Activated T-cell treated with anti-CD3 and anti-CD28 coated beads for 1 hour (primary cell): ENCODE data around the gene SFPQ.
"Not testable (repeated sequence)": the region's sequence is repeated elsewhere in the genome, so short reads cannot be mapped to it uniquely, and the experiment has no call there.

Experiments
- DNase-seq: peaks from one replicate; pipeline ENCODE4 v3.0.0-alpha.2; 2020; ENCODE audit warnings: low read depth

Gene SFPQ

GRCh38 chr1:35186239-35186638, 6.7 kb downstream of the SFPQ start:
- no peak for DNase-seq

GRCh38 chr1:35185200-35185599, 7.7 kb downstream of the SFPQ start:
- no peak for DNase-seq

- DNase-seq = no peak
Observed at GRCh38 chr1:35184495-35185199, 8.3 kb downstream of the SFPQ start.

GRCh38 chr1:35181790-35182455, 11.0 kb downstream of the SFPQ start:
- no peak for DNase-seq

- no peak for DNase-seq
Observed at GRCh38 chr1:35180776-35181374, 12.1 kb downstream of the SFPQ start.

GRCh38 chr1:35179908-35180307, 13.0 kb downstream of the SFPQ start:
- DNase-seq = no peak

- DNase-seq = no peak
Observed at GRCh38 chr1:35178874-35179380, 14.0 kb downstream of the SFPQ start.

- DNase-seq = no peak
Observed at GRCh38 chr1:35178295-35178695, 14.7 kb downstream of the SFPQ start.

GRCh38 chr1:35177237-35177786, 15.6 kb downstream of the SFPQ start:
- no peak for DNase-seq

GRCh38 chr1:35175602-35176001, 17.3 kb downstream of the SFPQ start:
- no peak for DNase-seq

GRCh38 chr1:35175098-35175576, 17.8 kb downstream of the SFPQ start:
- no peak for DNase-seq

GRCh38 chr1:35173909-35174540, 18.9 kb downstream of the SFPQ start:
- DNase-seq = no peak

GRCh38 chr1:35173491-35173890, 19.5 kb downstream of the SFPQ start:
- no peak for DNase-seq

GRCh38 chr1:35172022-35172421, 20.9 kb downstream of the SFPQ start:
- DNase-seq = no peak

GRCh38 chr1:35171579-35171978, 21.4 kb downstream of the SFPQ start:
- no peak for DNase-seq

GRCh38 chr1:35164893-35165292, 28.1 kb downstream of the SFPQ start:
- DNase-seq = no peak

GRCh38 chr1:35151220-35151619, 41.7 kb downstream of the SFPQ start:
- no peak for DNase-seq

GRCh38 chr1:35145892-35146549, 46.9 kb downstream of the SFPQ start:
- not testable (repeated sequence) for DNase-seq

GRCh38 chr1:35143737-35144508, 49.0 kb downstream of the SFPQ start:
- DNase-seq = no peak

GRCh38 chr1:35142728-35143127, 50.2 kb downstream of the SFPQ start:
- DNase-seq = not testable (repeated sequence)

- DNase-seq = not testable (repeated sequence)
Observed at GRCh38 chr1:35142294-35142693, 50.7 kb downstream of the SFPQ start.
